Ramos (cell line): Measurements from ENCODE around the gene CACNB3.

Experiments
- in situ Hi-C: fragments of 300-500 bp; cut with MboI; formaldehyde crosslinking; loops from one replicate; pipeline ENCODE4 v1.14.3; 2022; ENCODE audit warnings: low sequenced_read_pairs; ENCODE audit not compliant: unreplicated experiment

Gene CACNB3

DNA sequence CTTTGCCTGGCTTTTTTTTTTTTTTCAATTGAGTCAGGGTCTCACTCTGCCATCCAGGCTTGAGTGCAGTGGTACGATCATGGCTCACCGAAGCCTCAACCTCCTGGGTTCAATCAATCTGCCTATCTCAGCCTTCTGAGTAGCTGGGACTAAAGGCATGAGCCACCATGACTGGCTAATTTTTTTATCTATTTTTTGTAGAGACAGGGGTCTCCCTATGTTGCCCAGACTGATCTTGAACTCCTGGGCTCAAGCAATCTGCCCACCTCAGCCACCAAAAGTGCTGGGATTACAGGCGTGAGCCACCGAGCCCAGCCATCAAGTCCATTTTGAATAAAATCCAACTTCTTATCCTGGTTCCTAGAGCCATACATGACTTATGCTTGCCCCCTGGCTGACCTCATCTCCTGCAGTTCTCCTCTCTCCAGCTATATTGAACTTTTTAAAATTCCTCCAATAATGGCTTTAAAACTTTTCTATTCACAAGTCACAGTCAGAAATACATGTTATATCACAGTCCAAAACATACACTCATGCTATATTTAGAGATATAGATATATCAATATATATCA lies 57.7 kb downstream of the CACNB3 start:
- in situ Hi-C loops = no loop called here
